Mesenchymal stem cell (in vitro differentiated cells and primary cell): ENCODE measurements around the gene MVD.

Experiments
- DNase-seq: peaks from one replicate; pipeline ENCODE4 v3.0.0-alpha.2; 2013
- H2AFZ ChIP-seq: one replicate; pipeline ENCODE4 v1.6.1; 2013; ENCODE audit warnings: low read depth, mild to moderate bottlenecking, control low read depth, inconsistent platforms, low read length, moderate library complexity
- H2AK5ac ChIP-seq: 2 replicates; pipeline ENCODE4 v1.6.1; 2013; ENCODE audit warnings: low read length, moderate library complexity, mild to moderate bottlenecking, inconsistent platforms; ENCODE audit not compliant: severe bottlenecking
- H2BK120ac ChIP-seq: one replicate; pipeline ENCODE4 v1.6.1; 2013; ENCODE audit warnings: low read depth, mild to moderate bottlenecking, inconsistent platforms, low read length, moderate library complexity
- H2BK12ac ChIP-seq, 2 experiments: one replicate each; pipeline ENCODE4 v1.6.1; 2013; ENCODE audit warnings: inconsistent platforms in 2 of 2, low read length in 2 of 2, mild to moderate bottlenecking in 2 of 2, moderate library complexity in 2 of 2, control low read depth in 1 of 2
- H2BK15ac ChIP-seq: one replicate; pipeline ENCODE4 v1.6.1; 2013; ENCODE audit warnings: mild to moderate bottlenecking, low read depth, inconsistent platforms; ENCODE audit not compliant: poor library complexity, severe bottlenecking
- H2BK5ac ChIP-seq: 2 replicates; pipeline ENCODE4 v1.6.1; 2013; ENCODE audit warnings: low read depth, mild to moderate bottlenecking, low read length, control low read depth, inconsistent platforms; ENCODE audit not compliant: poor library complexity, severe bottlenecking
- H3K14ac ChIP-seq, 2 experiments: one replicate each; pipeline ENCODE4 v1.6.1; 2013; ENCODE audit warnings: inconsistent platforms in 2 of 2, low read length in 2 of 2, control low read depth in 1 of 2, mild to moderate bottlenecking in 1 of 2, moderate library complexity in 1 of 2
- H3K18ac ChIP-seq, 2 experiments: one replicate each; pipeline ENCODE4 v1.6.1; 2013; ENCODE audit warnings: inconsistent platforms in 2 of 2, low read length in 2 of 2, control low read depth in 1 of 2, low read depth in 1 of 2, mild to moderate bottlenecking in 1 of 2
- H3K23ac ChIP-seq, 2 experiments: one replicate each; pipeline ENCODE4 v1.6.1; 2013; ENCODE audit warnings: inconsistent platforms in 2 of 2, low read length in 2 of 2, mild to moderate bottlenecking in 2 of 2, moderate library complexity in 2 of 2, control low read depth in 1 of 2
- H3K27ac ChIP-seq: 2 replicates; pipeline ENCODE4 v1.5.1; 2013; ENCODE audit warnings: mild to moderate bottlenecking, moderate library complexity, low read length, control low read depth, inconsistent platforms; ENCODE audit not compliant: poor library complexity, severe bottlenecking
- H3K27me3 ChIP-seq, 2 experiments: 2 replicates each; pipeline versions ENCODE4 v1.6.1 to v1.7.0; 2013; ENCODE audit warnings: low read length in 2 of 2, mild to moderate bottlenecking in 2 of 2, moderate library complexity in 2 of 2, control low read depth in 1 of 2, inconsistent platforms in 1 of 2; ENCODE audit not compliant: control insufficient read depth in 1 of 2, insufficient read depth in 1 of 2
- H3K36me3 ChIP-seq, 2 experiments: 2 replicates each; pipeline versions ENCODE4 v1.6.1 to v1.7.0; 2013; ENCODE audit warnings: low read length in 2 of 2, control low read depth in 1 of 2, inconsistent platforms in 1 of 2, low read depth in 1 of 2, mild to moderate bottlenecking in 1 of 2; ENCODE audit not compliant: insufficient read depth in 2 of 2, control insufficient read depth in 1 of 2
- H3K4ac ChIP-seq, 2 experiments: one replicate each; pipeline ENCODE4 v1.6.1; 2013; ENCODE audit warnings: inconsistent platforms in 2 of 2, low read length in 2 of 2, mild to moderate bottlenecking in 2 of 2, moderate library complexity in 2 of 2, control low read depth in 1 of 2, low read depth in 1 of 2
- H3K4me1 ChIP-seq: 2 replicates; pipeline ENCODE4 v1.6.1; 2013; ENCODE audit warnings: low read depth, low read length, control low read depth; ENCODE audit not compliant: control insufficient read depth, insufficient read depth
- H3K4me2 ChIP-seq: 2 replicates; pipeline ENCODE4 v1.6.1; 2013; ENCODE audit warnings: low read length, mild to moderate bottlenecking, inconsistent platforms; ENCODE audit not compliant: poor library complexity, severe bottlenecking
- H3K4me3 ChIP-seq, 2 experiments: 2 replicates each; pipeline versions ENCODE4 v1.5.1 to v1.7.0; 2013; ENCODE audit warnings: low read length in 2 of 2, mild to moderate bottlenecking in 2 of 2, control low read depth in 1 of 2, low read depth in 1 of 2; ENCODE audit not compliant: insufficient read depth in 1 of 2
- H3K79me1 ChIP-seq: replicated peaks from 2 replicates; pipeline ENCODE4 v1.6.1; 2013; ENCODE audit warnings: mild to moderate bottlenecking, control low read depth, low read length, inconsistent platforms; ENCODE audit not compliant: poor library complexity, severe bottlenecking
- H3K9ac ChIP-seq: 2 replicates; pipeline ENCODE4 v1.7.0; 2013; ENCODE audit warnings: mild to moderate bottlenecking, low read length, moderate library complexity
- H3K9me3 ChIP-seq: 2 replicates; pipeline ENCODE4 v1.7.0; 2013; ENCODE audit warnings: mild to moderate bottlenecking, low read length; ENCODE audit not compliant: control insufficient read depth
- H4K8ac ChIP-seq: one replicate; pipeline ENCODE4 v1.6.1; 2013; ENCODE audit warnings: inconsistent platforms, mild to moderate bottlenecking, low read length, moderate library complexity
- H4K91ac ChIP-seq: one replicate; pipeline ENCODE4 v1.6.1; 2013; ENCODE audit warnings: mild to moderate bottlenecking, low read length, inconsistent platforms
- WGBS: methylation state at CpG from one replicate; pipeline ENCODE4 v1.1.7; 2013; ENCODE audit warnings: mixed read lengths; 5-methylcytosine and 5-hydroxymethylcytosine counted together

MVD gene

DNA sequence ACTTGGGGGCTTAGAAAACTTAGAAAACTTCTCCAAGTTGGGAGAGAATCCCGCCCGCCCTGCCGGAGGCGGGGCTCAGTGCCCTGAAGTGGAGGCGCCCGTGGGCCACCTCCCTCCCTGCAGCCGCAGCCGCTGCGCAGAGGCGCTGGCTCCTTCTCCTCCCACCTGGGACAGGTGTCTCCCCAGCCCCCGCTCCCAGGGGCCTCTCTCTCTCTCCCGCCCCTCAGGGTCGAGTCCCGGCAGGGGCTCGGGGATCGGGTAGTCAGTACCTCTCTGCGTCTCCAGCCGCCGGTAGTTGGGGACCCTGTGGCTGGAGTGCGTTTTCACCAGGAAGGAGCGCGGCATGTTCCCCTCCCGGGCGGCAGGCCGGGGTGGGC lies 23.2 kb upstream of the MVD start:
- Histone ChIP-seq H3K79me1 (no peaks in the 10 kb centered on the region), H2AK5ac (no peak overlapping the region), H3K18ac (no peak overlapping the region), H4K91ac (no peak overlapping the region), H2BK15ac (no peak overlapping the region), H3K23ac (no peak overlapping the region), H3K4me3 (peak overlapping the region; percentile 50 to 73), H3K27me3 (peaks cover 68 to 80% of the 10 kb centered on the region in 2 experiments), H2BK12ac (peak overlapping the region in 1 of 2 experiments; percentile 16), H3K9ac (no peak overlapping the region), H3K36me3 (peaks cover 0 to 6% of the 10 kb centered on the region in 2 experiments), H4K8ac (no peak overlapping the region), H2AFZ (peak overlapping the region; percentile 18), H3K27ac (no peak overlapping the region), H3K4me2 (peak overlapping the region; percentile 93), H2BK5ac (peak overlapping the region; percentile 33), H3K14ac (no peak overlapping the region), H2BK120ac (no peak overlapping the region), H3K4ac (no peak overlapping the region), H3K4me1 (peaks cover 31% of the 10 kb centered on the region), H3K9me3 (no peaks in the 10 kb centered on the region)
- DNase-seq: peak; percentile 10
- 3% methylated on average over 23 of the region's 25 CpGs for WGBS

DNA sequence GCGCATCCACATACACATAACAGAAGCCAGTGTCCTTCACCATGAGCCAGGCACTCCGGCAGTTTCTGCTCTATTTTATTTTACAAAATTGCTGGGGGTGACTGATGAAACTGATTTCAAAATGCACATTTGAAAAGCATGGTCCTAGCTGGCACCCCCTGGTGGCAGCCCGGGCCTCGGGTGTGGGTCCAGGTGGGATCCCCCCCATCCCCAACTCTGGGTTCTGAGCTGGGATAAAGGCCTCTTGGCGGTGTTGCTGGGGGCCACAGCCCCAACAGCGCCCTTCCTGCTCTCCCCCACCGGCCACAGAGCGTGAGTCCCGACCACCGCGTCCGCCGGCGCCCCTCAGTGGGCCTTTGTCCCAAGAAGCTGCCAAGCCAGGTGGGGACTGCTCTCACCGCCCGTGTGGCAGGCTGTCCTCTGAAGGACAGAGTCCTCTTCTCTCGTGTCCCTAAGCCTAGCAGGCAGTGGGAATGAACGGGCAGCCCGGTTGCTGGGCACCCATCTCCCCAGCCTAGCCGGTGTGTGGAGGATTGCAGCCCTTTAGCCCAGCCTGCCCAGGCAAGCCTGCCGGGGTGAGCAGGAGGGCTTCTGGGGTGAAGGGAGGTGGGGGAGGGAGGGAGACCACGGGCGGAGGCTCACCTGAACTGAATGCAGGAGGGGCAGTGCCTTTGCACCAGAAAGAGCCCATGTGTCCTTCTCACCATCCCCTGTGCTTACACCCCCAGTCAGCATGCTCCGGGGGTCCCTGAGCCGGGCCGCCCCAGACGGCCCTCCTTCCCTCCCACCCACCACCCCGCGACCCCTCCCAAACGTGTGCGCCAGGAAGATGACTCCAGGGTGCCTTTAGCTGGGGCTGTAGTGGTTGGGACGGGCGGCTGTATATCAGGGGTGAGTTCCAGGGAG lies 22.5 kb upstream of the MVD start:
- H3K9me3 ChIP-seq: no peaks in the 10 kb centered on the region
- H3K4me3 ChIP-seq: peak overlapping the region in 1 of 2 experiments; percentile 73
- H3K14ac ChIP-seq: peak overlapping the region in 1 of 2 experiments; percentile 44
- H2BK12ac ChIP-seq: no peak overlapping the region
- no peak overlapping the region for H2BK15ac ChIP-seq
- no peak overlapping the region for H3K9ac ChIP-seq
- peak overlapping the region; percentile 49 for H4K91ac ChIP-seq
- no peak overlapping the region for H2BK120ac ChIP-seq
- peaks cover 32% of the 10 kb centered on the region for H3K4me1 ChIP-seq
- H2AFZ ChIP-seq: no peak overlapping the region
- peaks cover 0 to 5% of the 10 kb centered on the region in 2 experiments for H3K36me3 ChIP-seq
- no peak overlapping the region for H3K18ac ChIP-seq
- no peaks in the 10 kb centered on the region for H3K79me1 ChIP-seq
- H2BK5ac ChIP-seq: no peak overlapping the region
- H3K27ac ChIP-seq: no peak overlapping the region
- H3K4me2 ChIP-seq: peak overlapping the region; percentile 93
- H4K8ac ChIP-seq: peak overlapping the region; percentile 12
- no peak overlapping the region for H3K4ac ChIP-seq
- peak; percentile 70 for DNase-seq
- peaks cover 67 to 80% of the 10 kb centered on the region in 2 experiments for H3K27me3 ChIP-seq
- 16% methylated on average over 20 of the region's 33 CpGs for WGBS
- peak overlapping the region in 1 of 2 experiments; percentile 16 for H3K23ac ChIP-seq
- H2AK5ac ChIP-seq: no peak overlapping the region

DNA sequence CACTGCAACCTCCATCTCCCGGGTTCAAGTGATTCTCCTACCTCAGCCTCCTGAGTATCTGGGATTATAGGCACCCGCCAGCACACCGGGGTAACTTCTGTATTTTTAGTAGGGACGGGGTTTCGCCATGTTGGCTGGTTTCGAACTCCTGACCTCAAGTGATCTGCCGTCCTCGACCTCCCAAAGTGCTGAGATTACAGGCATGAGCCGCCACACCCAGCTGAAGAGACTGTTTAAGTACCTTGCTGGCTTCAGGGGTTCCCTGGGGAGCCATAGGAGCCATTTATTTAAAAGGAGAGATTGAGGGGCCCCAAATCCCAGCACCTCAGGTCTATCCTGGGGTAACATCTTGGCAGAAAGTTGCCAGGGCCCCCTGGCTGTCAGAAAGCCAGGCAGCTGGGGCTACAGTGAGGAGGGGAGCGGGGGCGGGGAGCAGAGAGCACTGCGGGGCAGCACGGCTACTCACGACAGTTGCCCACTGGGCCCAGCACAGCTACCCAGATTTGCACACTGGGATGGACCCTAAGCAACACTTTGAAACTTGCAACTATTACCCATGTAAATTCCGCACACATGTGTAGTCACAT lies 21.8 kb upstream of the MVD start:
- Histone ChIP-seq H3K27ac (no peak overlapping the region), H3K9ac (no peak overlapping the region), H3K36me3 (peaks cover 0 to 5% of the 10 kb centered on the region in 2 experiments), H2AK5ac (no peak overlapping the region), H3K79me1 (no peaks in the 10 kb centered on the region), H2AFZ (no peak overlapping the region), H2BK12ac (no peak overlapping the region), H3K4me1 (peaks cover 32% of the 10 kb centered on the region), H3K27me3 (peaks cover 61 to 76% of the 10 kb centered on the region in 2 experiments), H2BK15ac (no peak overlapping the region), H3K4me3 (no peak overlapping the region), H3K4ac (no peak overlapping the region), H3K9me3 (no peaks in the 10 kb centered on the region), H2BK120ac (no peak overlapping the region), H3K4me2 (no peak overlapping the region), H4K8ac (peak overlapping the region; percentile 12), H3K14ac (no peak overlapping the region), H2BK5ac (no peak overlapping the region), H3K23ac (peak overlapping the region in 1 of 2 experiments; percentile 56), H4K91ac (no peak overlapping the region), H3K18ac (no peak overlapping the region)
- DNase-seq: no peak
- WGBS: 75% methylated on average over 15 of the region's 15 CpGs
